NCI-H2227 (cell line): ENCODE measurements around the gene TPSD1.
"Not testable (repeated sequence)": the region's sequence is repeated elsewhere in the genome, so short reads cannot be mapped to it uniquely, and the experiment has no call there.

Experiments used
- DNase-seq: peaks from one replicate; lab custom pipeline; 2025; ENCODE audit not compliant: unreplicated experiment; lab: John Stamatoyannopoulos, UW

TPSD1 gene

DNA sequence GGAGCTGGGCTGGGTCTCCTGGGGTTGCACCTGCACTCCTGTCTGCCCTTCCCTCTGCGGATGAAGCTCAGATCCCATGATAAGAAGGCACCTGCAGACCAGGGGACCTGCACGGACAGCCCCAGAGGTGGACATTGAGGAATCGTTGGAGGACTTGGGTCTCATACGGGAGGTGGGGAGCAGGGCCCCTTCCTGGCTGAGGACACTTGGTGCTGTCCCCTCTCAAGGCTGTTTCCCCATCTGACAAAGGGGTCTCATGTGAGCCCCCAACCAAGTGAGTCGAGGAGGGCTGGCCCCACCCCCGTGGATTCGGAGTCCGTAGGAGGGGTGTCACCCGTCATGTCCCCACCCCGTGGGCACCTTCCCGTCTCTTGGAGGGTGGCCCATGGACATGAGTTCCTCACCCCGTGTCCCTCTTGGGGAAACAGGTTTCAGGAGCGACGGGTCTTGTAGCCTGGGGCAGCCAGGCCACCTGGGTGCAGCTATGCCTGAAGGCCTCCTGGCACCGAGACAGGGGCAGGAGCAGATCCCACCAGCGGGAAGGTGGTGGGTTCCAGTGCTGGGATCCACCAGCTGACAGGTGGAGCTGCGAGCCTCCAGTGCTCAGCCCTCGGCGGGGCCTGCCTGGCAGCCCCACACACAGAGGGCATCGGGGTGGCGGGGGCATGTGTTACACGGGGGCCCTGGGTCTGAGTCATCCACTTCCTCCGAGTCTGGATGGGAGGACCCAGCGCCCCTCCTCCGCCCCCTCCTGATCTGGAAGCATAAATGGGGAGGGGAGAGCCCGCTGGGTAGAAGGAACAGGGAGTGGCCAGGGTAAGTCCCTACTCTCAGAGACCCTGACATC, at the start of gene TPSD1:
Gene TPSD1, plus strand, starts transcription at position 794 of the 847 bp plus-strand sequence. CDS start 212 bp downstream, outside the sequence.
- DNase-seq: not testable (repeated sequence)

DNA sequence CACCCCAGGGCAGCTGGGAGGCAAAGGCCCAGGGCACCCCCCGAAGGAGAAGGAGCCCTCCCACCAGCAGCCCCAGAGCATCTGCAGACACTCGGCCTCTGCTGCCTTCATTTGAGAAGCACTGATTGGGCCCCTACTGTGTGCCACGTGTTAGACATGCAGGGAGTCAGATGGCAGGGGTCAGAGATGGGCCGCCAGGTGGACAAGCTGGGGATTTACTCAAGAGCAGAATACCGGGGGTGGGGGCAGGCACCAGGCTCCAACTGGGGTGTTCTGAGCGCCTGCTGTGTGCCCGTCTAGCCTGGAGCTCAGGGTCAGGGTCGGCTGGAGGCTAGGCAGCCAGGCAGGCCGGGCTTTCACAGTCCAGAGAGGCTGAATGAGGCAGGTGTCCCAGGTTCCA, 49.5 kb upstream of the TPSD1 start:
- DNase-seq: no peak

DNA sequence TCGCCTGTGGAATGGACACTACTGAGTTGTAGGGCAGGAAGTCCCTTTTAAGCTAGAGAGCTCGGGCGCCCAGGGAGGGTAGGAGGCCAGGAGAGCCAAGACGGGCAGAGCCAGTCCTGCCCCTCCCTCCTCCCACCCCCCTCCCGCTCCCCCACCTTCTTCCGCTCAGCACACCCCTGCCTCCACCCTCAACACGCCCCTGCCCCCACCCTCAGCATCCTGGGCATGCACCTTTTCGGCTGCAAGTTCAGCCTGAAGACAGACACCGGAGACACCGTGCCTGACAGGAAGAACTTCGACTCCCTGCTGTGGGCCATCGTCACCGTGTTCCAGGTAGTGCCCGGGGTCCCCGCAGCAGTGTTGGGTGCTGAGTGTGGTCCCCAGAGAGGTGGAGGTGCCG, 49.1 kb upstream of the TPSD1 start:
- no peak for DNase-seq

DNA sequence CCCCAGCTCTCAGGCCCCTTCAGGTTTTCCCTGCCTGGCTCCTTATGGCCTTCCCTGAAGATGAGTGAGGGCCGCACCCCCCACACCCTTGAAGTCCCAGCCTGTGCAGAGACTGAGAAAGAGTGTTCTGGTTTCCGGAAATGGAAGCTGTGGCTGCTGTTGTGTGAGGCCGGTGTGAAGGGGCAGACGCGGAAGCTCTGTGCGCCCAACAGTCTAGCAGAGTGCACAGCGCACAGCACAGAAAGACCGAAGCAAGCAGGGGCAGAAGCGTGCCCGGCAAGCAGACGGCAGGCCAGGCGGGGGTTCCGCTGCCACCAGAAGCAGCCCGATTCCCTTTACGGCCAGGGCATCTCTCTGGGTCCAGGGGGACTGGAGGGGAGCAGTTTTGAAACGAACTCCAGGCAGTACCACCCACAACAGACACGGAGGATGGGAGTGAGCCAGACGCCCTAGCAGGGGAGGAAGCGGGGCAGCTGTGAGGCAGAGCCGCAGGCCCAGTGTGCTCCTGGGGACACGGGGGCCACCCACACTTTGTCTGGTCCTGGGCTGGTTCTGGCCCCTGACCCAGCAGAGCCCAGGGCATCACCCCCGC, 47.5 kb upstream of the TPSD1 start:
- no peak for DNase-seq

DNA sequence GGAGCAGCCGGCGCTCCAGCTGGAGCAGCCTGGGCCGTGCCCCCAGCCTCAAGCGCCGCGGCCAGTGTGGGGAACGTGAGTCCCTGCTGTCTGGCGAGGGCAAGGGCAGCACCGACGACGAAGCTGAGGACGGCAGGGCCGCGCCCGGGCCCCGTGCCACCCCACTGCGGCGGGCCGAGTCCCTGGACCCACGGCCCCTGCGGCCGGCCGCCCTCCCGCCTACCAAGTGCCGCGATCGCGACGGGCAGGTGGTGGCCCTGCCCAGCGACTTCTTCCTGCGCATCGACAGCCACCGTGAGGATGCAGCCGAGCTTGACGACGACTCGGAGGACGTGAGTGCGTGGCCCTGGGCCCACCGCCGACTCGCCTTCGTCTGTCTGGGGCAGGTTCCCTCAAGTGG, 46.8 kb upstream of the TPSD1 start:
- DNase-seq: no peak

DNA sequence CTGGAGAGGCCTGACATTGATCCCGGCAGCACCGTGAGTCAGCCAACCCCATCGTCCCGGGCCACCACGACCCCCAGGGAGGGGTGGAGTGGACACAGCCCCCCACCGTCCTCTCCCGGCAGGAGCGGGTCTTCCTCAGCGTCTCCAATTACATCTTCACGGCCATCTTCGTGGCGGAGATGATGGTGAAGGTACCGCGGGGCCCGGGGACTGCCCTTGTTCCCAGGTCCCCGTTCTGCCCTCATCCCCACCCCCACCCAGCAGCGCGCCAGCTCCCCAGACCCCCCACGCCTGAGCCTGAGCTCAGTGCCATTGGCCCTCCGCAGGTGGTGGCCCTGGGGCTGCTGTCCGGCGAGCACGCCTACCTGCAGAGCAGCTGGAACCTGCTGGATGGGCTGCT, 45.4 kb upstream of the TPSD1 start:
- no peak for DNase-seq

DNA sequence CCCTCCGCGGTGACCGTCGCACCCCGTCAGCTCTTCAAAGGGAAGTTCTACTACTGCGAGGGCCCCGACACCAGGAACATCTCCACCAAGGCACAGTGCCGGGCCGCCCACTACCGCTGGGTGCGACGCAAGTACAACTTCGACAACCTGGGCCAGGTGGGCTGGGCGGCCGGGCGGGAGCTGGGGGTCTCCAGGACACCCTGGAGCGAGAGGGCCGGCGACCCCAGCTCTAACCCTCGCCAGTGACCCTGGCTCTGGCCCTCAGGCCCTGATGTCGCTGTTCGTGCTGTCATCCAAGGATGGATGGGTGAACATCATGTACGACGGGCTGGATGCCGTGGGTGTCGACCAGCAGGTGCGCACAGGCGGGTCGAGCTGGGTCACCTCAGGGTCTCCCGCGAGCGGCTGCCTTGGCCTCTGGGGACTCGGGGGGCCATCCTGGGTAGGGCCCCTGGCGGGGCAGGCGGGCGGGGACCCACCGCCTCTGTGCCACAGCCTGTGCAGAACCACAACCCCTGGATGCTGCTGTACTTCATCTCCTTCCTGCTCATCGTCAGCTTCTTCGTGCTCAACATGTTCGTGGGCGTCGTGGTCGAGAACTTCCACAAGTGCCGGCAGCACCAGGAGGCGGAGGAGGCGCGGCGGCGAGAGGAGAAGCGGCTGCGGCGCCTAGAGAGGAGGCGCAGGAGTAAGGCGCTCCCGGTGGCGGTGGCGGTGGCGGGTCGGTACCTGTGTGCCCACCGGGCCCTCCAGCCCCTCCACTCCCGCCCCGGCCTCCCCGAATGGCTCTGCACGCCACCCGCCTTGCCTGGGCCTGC, 44.2 kb upstream of the TPSD1 start:
- no peak for DNase-seq

DNA sequence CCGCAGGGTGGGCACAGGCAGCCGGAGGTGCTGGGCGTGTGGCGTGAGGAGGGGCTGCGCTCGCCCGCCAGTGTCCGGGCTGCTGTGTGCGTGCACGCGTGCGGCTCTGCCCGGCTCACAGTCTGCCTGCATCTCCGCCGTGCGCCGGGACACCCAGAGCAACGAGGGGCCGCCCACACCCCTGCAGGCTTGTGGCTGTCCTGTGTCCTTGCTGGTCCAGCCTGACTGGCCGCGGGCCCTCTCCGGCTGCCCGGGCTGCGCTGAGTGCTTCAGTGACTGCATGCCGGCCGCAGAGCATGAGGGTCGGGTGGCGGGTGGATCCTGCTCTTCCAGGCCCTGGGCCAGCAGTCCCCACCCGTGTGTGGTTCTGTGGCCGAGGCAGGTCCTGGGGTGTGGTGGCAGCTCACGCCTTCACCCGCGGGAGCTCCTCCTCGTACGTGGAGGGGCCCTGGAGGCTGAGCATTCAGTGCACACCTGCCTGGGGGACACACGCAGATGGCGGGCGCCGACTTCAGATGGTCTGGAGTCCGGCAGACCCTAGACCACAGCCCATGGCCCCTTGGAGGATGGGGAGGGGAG, 43.2 kb upstream of the TPSD1 start:
- no peak for DNase-seq

DNA sequence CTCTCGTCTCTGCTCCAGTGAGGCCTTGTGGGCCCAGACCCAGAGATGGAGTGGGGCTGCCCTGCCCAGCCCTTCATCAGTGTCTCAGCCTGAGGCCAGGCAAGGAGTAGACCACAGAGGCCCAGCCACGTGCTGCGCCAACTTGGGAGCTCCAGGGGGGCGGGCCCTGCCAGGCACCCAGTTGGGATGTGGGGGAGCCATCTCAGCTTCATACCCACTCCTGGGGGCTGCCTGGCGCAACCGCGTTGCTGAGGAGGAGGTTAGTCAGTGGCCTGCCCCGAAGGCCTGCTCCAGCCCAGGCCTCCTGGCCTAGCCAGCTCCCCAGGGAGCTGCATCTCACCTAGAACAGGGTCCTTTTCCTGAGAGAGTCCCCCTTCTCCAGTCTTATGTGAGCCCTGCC, 42.6 kb upstream of the TPSD1 start:
- DNase-seq: no peak

DNA sequence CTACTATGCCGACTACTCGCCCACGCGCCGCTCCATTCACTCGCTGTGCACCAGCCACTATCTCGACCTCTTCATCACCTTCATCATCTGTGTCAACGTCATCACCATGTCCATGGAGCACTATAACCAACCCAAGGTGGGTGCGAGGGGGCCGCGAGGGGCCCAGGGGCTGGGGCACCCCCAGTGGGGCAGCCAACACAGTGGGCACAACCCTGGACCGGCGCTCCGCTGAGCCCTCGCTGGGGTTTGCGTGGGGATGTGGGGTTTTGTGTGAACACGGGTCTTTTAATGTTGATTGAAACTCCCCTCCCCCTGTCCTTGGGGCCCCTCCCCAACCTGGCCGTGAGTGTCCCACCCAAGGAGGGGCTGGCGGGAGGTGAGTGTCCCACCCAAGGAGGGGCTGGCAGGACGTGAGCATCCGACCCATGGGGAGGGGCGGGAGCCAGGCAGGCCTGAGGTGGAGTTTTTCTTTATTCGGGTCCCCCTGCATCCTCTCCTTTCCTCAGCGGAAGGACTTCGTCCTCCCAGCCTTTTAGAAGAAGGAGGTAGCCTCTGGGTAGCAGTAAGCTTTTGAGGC, 42.0 kb upstream of the TPSD1 start:
- no peak for DNase-seq

DNA sequence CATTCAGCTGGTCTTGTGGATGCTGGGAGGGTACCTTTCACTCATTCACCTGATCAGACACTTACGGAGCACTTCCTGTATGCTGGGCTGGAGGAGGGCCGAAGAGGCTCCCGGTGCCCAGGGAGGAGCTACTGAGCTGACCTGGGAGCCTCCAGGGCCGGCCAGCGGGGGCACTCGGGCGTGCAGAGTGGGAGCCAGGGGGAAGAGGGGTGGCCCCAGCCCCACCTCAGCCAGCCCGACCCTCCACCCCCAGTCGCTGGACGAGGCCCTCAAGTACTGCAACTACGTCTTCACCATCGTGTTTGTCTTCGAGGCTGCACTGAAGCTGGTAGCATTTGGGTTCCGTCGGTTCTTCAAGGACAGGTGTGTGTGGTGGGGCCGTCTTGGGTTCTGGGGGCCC, 41.1 kb upstream of the TPSD1 start:
- no peak for DNase-seq

DNA sequence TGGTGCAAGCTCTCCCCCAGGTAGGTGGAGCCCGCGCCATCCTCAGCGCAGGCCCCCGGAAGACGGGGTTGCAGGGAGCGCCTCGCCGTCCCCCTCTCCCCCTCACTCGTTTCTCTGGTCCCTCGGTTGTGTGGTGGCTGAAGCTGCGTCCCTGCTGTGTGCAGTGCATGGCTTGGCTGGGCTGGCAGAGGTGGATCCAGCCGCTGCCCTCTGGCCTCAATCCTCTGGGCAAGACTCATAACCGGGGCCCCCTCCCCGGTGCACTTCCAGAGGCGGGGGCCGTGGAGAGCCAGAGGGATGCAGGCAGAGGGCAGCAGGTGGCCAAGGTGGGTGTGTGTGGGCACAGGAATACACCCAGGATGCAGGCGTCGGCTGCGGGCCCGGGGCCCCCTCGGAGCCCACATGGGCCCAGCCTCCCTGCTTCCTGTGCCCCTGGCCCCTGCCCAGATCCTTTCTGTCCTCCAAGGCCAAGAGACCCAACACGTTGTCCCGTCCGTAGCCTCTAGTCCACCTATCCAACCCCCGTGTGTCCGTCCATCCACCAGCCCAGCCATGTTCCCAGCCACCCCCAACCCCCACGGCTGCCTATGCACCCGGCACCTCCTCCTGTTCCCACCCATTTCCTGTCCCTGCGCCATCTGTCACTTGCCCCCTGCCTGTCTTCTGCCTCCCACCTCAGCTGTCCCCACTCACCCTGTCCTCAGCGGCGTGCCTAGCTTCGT, 40.1 kb upstream of the TPSD1 start:
- DNase-seq: no peak

DNA sequence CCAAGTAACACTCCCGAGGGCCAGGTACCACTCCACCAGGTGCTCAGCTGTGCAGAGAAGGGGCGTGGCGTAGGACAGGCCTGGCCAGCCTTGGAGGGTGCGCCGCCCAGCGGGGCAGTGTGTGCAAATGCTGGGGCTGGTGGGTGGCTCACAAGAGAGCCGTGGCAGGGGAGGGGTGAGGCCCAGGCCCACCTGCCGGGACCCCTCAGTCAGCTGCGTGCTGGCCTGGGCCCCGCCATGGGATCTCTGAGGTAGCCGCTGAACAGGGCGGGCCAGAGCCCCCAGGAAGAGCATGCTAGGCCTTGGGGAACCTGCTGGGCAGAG, 39.6 kb upstream of the TPSD1 start:
- no peak for DNase-seq

DNA sequence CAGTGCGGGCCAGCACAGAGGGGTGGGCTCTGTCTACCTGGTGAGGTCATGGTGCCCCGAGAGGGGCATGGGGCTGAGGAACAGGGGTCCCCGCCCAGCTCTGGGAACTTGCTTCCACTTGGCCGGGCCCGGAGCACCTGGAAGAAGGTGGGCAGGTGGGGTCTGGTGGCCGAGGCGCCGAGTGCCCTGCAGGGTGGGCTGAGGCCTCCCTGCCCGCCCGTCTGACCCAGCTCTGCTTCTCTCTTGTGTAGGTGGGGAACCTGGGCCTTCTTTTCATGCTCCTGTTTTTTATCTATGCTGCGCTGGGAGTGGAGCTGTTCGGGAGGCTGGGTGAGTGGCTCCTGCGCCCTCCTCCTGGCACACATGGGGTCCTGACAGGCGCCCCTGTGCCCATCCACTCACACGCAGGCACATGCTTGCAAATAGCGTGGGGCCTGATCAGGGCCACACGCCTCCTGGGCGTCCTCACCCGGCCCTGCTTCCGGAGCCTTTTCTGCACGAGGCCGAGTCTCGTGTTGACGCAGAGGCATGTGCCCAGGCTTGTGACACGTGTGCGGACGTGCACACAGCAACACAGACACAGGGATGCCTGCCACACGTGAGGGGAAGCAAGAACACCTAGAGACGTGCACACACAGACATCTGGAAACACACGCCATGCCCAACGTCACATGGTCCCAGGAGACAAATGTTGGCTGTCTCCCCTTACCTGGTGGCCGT, 39.0 kb upstream of the TPSD1 start:
- no peak for DNase-seq

DNA sequence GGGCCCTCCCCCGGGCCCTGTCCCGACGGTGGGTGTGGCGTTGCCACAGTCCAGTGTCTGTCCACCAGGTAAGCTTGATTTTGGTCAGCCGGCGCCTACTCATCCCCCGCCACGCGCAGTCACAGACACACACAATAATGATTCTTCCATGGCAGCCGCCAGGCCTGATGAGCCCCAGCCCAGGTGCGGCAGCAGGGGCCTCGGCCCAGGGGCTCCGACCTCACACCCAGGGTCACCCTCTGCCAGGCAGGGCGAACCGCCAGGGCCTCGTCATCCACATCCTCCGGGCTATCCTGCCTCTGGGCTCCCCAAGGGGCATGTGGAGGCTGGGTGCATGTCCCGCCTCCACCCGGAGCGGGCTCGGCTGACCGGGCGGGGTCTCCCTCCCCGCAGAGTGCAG, 38.3 kb upstream of the TPSD1 start:
- no peak for DNase-seq

DNA sequence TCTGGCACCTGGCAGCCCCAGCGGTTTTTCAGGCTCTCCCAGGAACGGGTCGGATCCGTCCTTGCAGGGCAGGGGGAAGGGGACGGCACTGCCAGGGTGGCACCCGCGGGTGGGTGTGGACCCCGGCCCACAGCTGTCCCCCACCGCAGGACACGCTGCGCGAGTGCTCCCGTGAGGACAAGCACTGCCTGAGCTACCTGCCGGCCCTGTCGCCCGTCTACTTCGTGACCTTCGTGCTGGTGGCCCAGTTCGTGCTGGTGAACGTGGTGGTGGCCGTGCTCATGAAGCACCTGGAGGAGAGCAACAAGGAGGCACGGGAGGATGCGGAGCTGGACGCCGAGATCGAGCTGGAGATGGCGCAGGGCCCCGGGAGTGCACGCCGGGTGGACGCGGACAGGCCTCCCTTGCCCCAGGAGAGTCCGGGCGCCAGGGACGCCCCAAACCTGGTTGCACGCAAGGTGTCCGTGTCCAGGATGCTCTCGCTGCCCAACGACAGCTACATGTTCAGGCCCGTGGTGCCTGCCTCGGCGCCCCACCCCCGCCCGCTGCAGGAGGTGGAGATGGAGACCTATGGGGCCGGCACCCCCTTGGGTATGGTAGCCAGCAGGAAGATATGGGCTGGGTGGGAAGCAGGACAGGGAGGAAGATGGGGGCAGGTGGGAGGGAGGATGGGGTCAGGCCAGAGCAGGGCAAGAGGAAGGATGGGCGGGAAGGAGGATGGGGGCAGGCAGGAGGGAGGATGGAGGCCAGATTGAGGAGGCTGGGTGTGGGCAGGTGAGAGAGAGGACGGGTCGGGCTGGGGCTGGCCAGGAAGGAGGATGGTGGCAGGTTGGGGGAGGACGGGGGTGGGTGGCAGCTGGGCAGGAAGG, 37.6 kb upstream of the TPSD1 start:
- DNase-seq: no peak

DNA sequence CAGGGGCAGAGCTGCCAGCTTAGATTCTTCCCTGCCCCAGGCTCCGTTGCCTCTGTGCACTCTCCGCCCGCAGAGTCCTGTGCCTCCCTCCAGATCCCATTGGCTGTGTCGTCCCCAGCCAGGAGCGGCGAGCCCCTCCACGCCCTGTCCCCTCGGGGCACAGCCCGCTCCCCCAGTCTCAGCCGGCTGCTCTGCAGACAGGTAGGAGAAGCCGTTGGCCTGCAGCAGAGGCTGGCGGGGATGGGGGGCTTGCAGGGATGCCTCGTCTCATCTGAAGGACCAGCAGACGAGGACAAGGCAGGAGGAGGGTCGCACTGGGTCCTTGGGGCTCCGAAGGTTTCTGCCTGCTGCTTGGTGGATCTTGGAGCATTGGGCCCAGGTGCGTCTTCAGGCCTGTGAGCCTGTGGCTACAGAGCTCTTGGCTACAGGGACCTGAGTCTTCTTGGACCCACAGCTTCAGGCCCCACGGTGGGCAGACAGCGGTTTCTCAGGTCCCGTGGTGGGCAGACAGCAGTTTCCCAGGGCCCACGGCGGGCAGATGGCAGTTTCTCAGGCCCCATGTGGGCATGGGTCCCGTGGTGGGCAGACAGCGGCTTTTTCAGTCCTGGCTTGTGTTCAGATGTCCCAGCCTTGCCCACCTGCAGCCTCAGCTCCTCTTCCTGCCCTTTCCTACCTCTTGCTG, 36.8 kb upstream of the TPSD1 start:
- no peak for DNase-seq

DNA sequence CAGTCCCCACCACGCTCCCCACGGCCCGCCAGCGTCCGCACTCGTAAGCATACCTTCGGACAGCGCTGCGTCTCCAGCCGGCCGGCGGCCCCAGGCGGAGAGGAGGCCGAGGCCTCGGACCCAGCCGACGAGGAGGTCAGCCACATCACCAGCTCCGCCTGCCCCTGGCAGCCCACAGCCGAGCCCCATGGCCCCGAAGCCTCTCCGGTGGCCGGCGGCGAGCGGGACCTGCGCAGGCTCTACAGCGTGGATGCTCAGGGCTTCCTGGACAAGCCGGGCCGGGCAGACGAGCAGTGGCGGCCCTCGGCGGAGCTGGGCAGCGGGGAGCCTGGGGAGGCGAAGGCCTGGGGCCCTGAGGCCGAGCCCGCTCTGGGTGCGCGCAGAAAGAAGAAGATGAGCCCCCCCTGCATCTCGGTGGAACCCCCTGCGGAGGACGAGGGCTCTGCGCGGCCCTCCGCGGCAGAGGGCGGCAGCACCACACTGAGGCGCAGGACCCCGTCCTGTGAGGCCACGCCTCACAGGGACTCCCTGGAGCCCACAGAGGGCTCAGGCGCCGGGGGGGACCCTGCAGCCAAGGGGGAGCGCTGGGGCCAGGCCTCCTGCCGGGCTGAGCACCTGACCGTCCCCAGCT, 35.7 kb upstream of the TPSD1 start:
- DNase-seq: no peak
